Sigmoid colon (tissue), 4 donors: ENCODE data around the gene UST.

Experiments used
- CTCF ChIP-seq, 4 experiments: fragments of 450-650 bp in 3 of 4; fragments of 200-600 bp in 1 of 4; IDR thresholded peaks; one replicate each; pipeline ENCODE4 v1.5.1; 2016 to 2019; ENCODE audit warnings: antibody characterized with exemption in 4 of 4, mild to moderate bottlenecking in 3 of 4, moderate library complexity in 2 of 4
- EP300 ChIP-seq, 4 donors: sonication (generic); formaldehyde crosslinking; IDR thresholded peaks; one replicate each; pipeline ENCODE4 v1.6.1; 2017; ENCODE audit warnings: antibody characterized with exemption in 4 of 4
- POLR2A ChIP-seq, 2 donors: fragments of 450-650 bp; IDR thresholded peaks; one replicate each; pipeline ENCODE4 v1.6.1; 2016; ENCODE audit warnings: antibody characterized with exemption in 2 of 2, mild to moderate bottlenecking in 2 of 2, moderate library complexity in 2 of 2

- TF ChIP-seq CTCF (IDR thresholded peaks at IDR 0.05) (no peak), POLR2A (IDR thresholded peaks at IDR 0.05) (no peak), EP300 (IDR thresholded peaks at IDR 0.05) (no peak)
These were observed 339.5 kb downstream of the UST start for GRCh38 chr6:149086363-149086762.
